ENCODE measurements around the gene MUC6. TPM values are rescaled to one million over a fixed set of nuclear protein-coding genes. Genes with fewer than 3 reads are reported as not detected.

Gene MUC6
- total RNA-seq, 2 donors from 2014 or later = 13.1 TPM; not detected in 1

- Histone ChIP-seq H3K9me3 (no peaks in the 10 kb centered on the region), H3K4me1 (ENCODE audit: control insufficient read depth in 1 of 2, low read depth in 2 of 2) (no peaks in the 10 kb centered on the region), H3K27me3 (replicated peaks; ENCODE audit: insufficient read depth) (no peaks in the 10 kb centered on the region), H3K4me3 (no peak overlapping the region), H3K36me3 (peaks cover 62% of the 10 kb centered on the region), H3K27ac (no peak overlapping the region)
- no peak for ATAC-seq (ENCODE audit: insufficient number of reproducible peaks, low FRiP score, low read depth)
- no peak for TF ChIP-seq CTCF (IDR thresholded peaks at IDR 0.05)
- no peak for DNase-seq (ENCODE audit: low spot score)
Measured at GRCh38 chr11:1008803-1009145, 27.7 kb downstream of the MUC6 start.

DNA sequence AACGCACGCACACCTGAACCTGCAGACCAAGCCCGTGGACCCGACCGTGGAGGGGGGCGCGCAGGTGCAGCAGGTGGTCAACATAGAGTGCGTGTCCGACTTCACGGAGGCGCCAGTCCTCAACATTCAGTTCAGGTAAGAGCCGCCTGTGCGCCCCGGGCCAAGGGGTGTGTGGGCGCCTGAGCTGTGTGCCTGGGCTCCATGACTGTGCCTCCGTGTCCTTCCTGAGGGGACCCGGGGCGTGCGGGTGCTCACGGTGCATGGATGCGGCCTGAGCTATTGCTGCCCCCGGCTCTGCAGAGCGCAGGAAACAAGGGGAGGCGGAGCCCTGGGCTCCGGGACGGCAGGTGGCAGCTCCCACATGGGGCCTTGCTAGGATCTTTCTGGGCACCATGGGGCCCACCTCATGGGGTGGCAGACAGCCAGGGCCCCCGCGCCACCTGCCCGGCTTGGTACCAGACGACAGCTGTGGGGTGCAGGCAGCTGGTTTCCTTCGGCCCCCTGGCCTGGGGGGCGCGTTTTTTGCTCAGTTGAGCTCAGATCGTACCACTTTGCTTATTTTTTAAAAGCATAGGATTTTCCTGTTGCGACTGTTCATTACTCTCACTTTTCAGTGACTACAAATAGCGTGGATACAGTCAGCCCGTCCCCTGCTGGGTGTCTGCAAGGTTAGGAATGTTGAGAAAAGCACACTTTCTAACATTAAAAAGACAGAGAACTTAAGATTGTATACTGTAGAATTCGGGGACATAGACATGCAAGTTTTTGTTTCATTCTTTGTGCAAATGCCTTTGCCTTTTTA lies 28.3 kb downstream of the MUC6 start:
- no peaks in the 10 kb centered on the region for H3K27me3 ChIP-seq (replicated peaks; ENCODE audit: insufficient read depth)
- DNase-seq (ENCODE audit: low spot score) (no peak), ATAC-seq (ENCODE audit: insufficient number of reproducible peaks, low FRiP score, low read depth) (no peak)
- no peak overlapping the region for H3K4me3 ChIP-seq
- TF ChIP-seq CTCF (IDR thresholded peaks at IDR 0.05) = no peak
- H3K36me3 ChIP-seq = peaks cover 65% of the 10 kb centered on the region
- H3K27ac ChIP-seq = no peak overlapping the region
- no peaks in the 10 kb centered on the region for H3K9me3 ChIP-seq
- no peaks in the 10 kb centered on the region for H3K4me1 ChIP-seq (ENCODE audit: control insufficient read depth in 1 of 2, low read depth in 2 of 2)

DNA sequence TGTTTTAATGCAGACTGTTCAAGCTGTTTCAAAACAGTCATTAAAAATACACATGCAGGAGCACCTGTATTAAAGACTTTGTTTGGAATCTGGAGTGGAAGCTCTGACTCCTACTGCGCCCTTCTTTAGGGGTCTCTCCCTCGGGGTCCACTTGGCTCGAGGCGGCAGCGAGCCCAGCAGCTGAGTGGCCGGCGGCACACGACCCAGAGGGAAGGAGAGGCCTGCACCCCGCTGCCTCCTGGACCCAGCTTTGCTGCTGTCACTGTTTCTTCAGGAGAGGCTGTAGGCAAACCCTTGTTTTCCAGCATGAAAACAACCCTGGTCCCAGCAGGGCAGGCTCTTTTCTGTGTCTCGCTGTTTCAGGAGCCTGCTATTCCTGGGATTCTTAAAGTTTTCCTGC lies 29.2 kb downstream of the MUC6 start:
- no peaks in the 10 kb centered on the region for H3K9me3 ChIP-seq
- H3K27me3 ChIP-seq (replicated peaks; ENCODE audit: insufficient read depth) = no peaks in the 10 kb centered on the region
- H3K36me3 ChIP-seq = peaks cover 65% of the 10 kb centered on the region
- H3K27ac ChIP-seq = no peak overlapping the region
- H3K4me1 ChIP-seq (ENCODE audit: control insufficient read depth in 1 of 2, low read depth in 2 of 2) = no peaks in the 10 kb centered on the region
- DNase-seq (ENCODE audit: low spot score) (no peak), ATAC-seq (ENCODE audit: insufficient number of reproducible peaks, low FRiP score, low read depth) (no peak)
- TF ChIP-seq CTCF (IDR thresholded peaks at IDR 0.05) = no peak
- H3K4me3 ChIP-seq = no peak overlapping the region

GRCh38 chr11:1006762-1007161 lies 29.8 kb downstream of the MUC6 start:
- TF ChIP-seq CTCF (IDR thresholded peaks at IDR 0.05) = no peak
- no peak overlapping the region for H3K4me3 ChIP-seq
- peaks cover 61% of the 10 kb centered on the region for H3K36me3 ChIP-seq
- no peak overlapping the region for H3K27ac ChIP-seq
- DNase-seq (ENCODE audit: low spot score) = no peak
- no peaks in the 10 kb centered on the region for H3K27me3 ChIP-seq (replicated peaks; ENCODE audit: insufficient read depth)
- H3K4me1 ChIP-seq (ENCODE audit: control insufficient read depth in 1 of 2, low read depth in 2 of 2) = no peaks in the 10 kb centered on the region
- H3K9me3 ChIP-seq = no peaks in the 10 kb centered on the region
- no peak for ATAC-seq (ENCODE audit: insufficient number of reproducible peaks, low FRiP score, low read depth)

- Histone ChIP-seq H3K36me3 (peaks cover 59% of the 10 kb centered on the region), H3K9me3 (no peaks in the 10 kb centered on the region), H3K4me3 (no peak overlapping the region), H3K4me1 (ENCODE audit: control insufficient read depth in 1 of 2, low read depth in 2 of 2) (no peaks in the 10 kb centered on the region), H3K27me3 (replicated peaks; ENCODE audit: insufficient read depth) (no peaks in the 10 kb centered on the region), H3K27ac (no peak overlapping the region)
- DNase-seq (ENCODE audit: low spot score) = no peak
- TF ChIP-seq CTCF (IDR thresholded peaks at IDR 0.05) = no peak
- no peak for ATAC-seq (ENCODE audit: insufficient number of reproducible peaks, low FRiP score, low read depth)
Measured at GRCh38 chr11:1005928-1006327, 30.6 kb downstream of the MUC6 start.
